BLaER1 (cell line): ENCODE data around the gene UBE2G1.
A peak's percentile ranks its signal among the peaks of the same experiment; 100 is the strongest.
"Not testable (repeated sequence)": the region's sequence is repeated elsewhere in the genome, so short reads cannot be mapped to it uniquely, and the experiment has no call there.

Experiments used
- H3K27ac ChIP-seq: shearing (Covaris generic); formaldehyde crosslinking; 2 replicates; pipeline ENCODE4 v1.8.1; 2022
- H3K27me3 ChIP-seq: shearing (Covaris generic); formaldehyde crosslinking; 2 replicates; pipeline ENCODE4 v1.8.1; 2022
- H3K36me3 ChIP-seq: shearing (Covaris generic); formaldehyde crosslinking; 2 replicates; pipeline ENCODE4 v1.8.1; 2022
- H3K4me1 ChIP-seq: shearing (Covaris generic); formaldehyde crosslinking; 2 replicates; pipeline ENCODE4 v1.8.1; 2022
- H3K4me2 ChIP-seq: shearing (Covaris generic); formaldehyde crosslinking; 2 replicates; pipeline ENCODE4 v1.8.1; 2022
- H3K4me3 ChIP-seq: shearing (Covaris generic); formaldehyde crosslinking; 2 replicates; pipeline ENCODE4 v1.8.1; 2022
- H3K9ac ChIP-seq: shearing (Covaris generic); formaldehyde crosslinking; 2 replicates; pipeline ENCODE4 v1.8.1; 2022
- H3K9me3 ChIP-seq: shearing (Covaris generic); formaldehyde crosslinking; 2 replicates; pipeline ENCODE4 v1.8.1; 2022
- H4K20me1 ChIP-seq: shearing (Covaris generic); formaldehyde crosslinking; 2 replicates; pipeline ENCODE4 v1.8.1; 2022
- Cebpa-rat ChIP-seq: shearing (Covaris generic); IDR thresholded peaks from 2 replicates; pipeline ENCODE4 v1.8.1; 2022

The UBE2G1 gene

DNA sequence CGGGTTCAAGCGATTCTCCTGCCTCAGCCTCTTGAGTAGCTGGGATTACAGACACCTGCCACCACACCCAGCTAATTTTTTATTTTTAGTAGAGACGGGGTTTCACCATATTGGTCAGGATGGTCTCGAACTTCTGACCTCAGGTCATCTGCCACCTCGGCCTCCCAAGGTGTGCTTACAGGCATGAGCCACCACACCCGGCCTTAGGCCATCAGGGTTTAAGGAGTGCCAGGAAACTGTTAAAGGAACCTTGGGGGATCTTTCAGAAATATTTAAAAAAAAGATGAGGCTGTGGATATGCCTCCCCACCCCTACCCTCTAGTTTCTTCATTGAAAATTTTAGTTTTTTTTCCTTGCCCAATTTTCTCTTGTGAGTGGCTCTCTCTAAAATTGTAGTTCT, 31.4 kb upstream of the UBE2G1 start:
- no peak for TF ChIP-seq Cebpa-rat
- H3K27ac ChIP-seq: no peak overlapping the region

DNA sequence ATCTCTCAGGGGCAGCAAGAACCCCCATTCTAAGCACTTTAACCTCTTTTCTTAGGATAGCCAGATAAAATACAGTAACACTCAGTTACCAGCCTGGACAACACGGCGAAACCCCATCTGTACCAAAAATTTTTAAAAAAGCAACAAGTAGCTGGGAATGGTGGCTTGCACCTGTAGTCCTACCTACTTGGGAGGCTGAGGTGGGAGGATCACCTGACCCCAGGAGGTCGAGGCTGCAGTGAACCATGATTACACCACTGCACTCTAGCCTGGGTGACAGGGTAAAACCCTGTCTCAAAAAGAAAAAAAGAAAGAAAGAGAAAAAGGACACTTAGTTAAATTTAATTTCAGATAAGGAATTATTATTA, 28.6 kb upstream of the UBE2G1 start:
- Histone ChIP-seq H3K4me2 (peak overlapping the region; percentile 30), H4K20me1 (no peaks in the 10 kb centered on the region), H3K9ac (no peak overlapping the region), H3K27me3 (no peaks in the 10 kb centered on the region), H3K36me3 (no peaks in the 10 kb centered on the region), H3K9me3 (no peaks in the 10 kb centered on the region), H3K27ac (no peak overlapping the region), H3K4me3 (no peak overlapping the region), H3K4me1 (peaks cover 11% of the 10 kb centered on the region)
- no peak for TF ChIP-seq Cebpa-rat

More for the DNA sequence above, 31.4 kb upstream of the UBE2G1 start:
- Histone ChIP-seq H3K9ac (no peak overlapping the region), H3K4me2 (no peak overlapping the region), H3K27me3 (no peaks in the 10 kb centered on the region), H3K36me3 (no peaks in the 10 kb centered on the region), H3K4me3 (no peak overlapping the region), H4K20me1 (no peaks in the 10 kb centered on the region), H3K9me3 (no peaks in the 10 kb centered on the region), H3K4me1 (peaks cover 11% of the 10 kb centered on the region)

DNA sequence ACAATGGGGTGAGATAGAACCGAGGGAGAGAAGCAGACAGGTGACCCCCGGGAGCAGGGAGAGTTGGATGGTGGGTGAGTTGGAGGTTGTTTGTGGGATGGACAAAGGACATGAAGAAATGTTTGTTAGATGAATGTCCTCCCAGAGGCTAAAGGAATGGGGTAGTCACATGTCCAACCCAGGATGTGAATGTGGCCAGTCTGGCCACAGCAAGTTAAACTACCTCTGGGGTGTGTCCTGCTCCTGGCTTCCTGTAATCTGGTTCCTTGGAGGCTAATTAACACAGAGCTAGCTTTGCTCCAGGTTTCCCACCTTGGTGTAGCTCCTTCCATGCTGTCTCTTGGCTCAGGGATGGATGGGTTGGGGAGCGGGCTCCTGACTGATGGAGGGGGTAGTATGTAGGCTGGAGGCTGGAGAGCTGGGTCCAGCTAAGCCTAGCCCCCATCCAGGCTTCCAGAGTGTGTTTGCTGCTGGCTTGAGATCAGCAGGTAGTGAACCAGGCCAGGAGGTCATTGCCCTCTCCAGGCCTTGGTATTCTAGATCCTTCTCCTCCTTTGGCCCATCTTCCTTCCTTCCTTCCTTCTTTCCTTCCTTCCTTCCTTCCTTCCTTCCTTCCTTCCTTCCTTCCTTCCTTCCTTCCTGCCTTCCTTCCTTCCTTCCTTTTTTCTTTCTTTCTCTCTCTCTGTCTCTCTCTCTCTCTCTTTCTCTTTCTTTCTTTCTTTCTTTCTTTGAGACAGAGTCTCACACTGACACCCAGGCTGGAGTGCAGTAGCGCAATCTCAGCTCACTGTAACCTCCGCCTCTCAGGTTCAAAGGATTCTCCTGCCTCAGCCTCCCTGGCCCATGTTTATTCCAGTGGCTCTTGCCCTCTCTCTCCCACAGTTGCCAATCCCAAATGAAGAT, 28.0 kb upstream of the UBE2G1 start:
- no peak for TF ChIP-seq Cebpa-rat
- peaks cover 11% of the 10 kb centered on the region for H3K4me1 ChIP-seq
- no peaks in the 10 kb centered on the region for H3K9me3 ChIP-seq
- H3K27ac ChIP-seq: peak overlapping the region; percentile 35; the same call in 1 of the 2 replicates
- H3K4me3 ChIP-seq: no peak overlapping the region
- H3K9ac ChIP-seq: no peak overlapping the region
- H3K4me2 ChIP-seq: peak overlapping the region; percentile 30
- no peaks in the 10 kb centered on the region for H3K27me3 ChIP-seq
- no peaks in the 10 kb centered on the region for H4K20me1 ChIP-seq
- no peaks in the 10 kb centered on the region for H3K36me3 ChIP-seq

GRCh38 chr17:4393806-4394205, 27.3 kb upstream of the UBE2G1 start:
- no peak overlapping the region for H3K4me2 ChIP-seq
- H4K20me1 ChIP-seq: no peaks in the 10 kb centered on the region
- H3K4me1 ChIP-seq: peaks cover 11% of the 10 kb centered on the region
- no peak overlapping the region for H3K4me3 ChIP-seq
- H3K36me3 ChIP-seq: no peaks in the 10 kb centered on the region
- no peak overlapping the region for H3K9ac ChIP-seq
- H3K9me3 ChIP-seq: no peaks in the 10 kb centered on the region
- H3K27ac ChIP-seq: no peak overlapping the region
- no peaks in the 10 kb centered on the region for H3K27me3 ChIP-seq
- no peak for TF ChIP-seq Cebpa-rat

- H3K36me3 ChIP-seq: no peaks in the 10 kb centered on the region
- H3K9me3 ChIP-seq: no peaks in the 10 kb centered on the region
- peaks cover under 1% of the 10 kb centered on the region; the same call in 1 of the 2 replicates for H3K4me1 ChIP-seq
- no peak for TF ChIP-seq Cebpa-rat
- no peak overlapping the region for H3K4me3 ChIP-seq
- H3K4me2 ChIP-seq: no peak overlapping the region
- H3K27ac ChIP-seq: no peak overlapping the region
- no peaks in the 10 kb centered on the region for H3K27me3 ChIP-seq
- no peak overlapping the region for H3K9ac ChIP-seq
- no peaks in the 10 kb centered on the region for H4K20me1 ChIP-seq
Measured at GRCh38 chr17:4389079-4389478, 22.6 kb upstream of the UBE2G1 start.

DNA sequence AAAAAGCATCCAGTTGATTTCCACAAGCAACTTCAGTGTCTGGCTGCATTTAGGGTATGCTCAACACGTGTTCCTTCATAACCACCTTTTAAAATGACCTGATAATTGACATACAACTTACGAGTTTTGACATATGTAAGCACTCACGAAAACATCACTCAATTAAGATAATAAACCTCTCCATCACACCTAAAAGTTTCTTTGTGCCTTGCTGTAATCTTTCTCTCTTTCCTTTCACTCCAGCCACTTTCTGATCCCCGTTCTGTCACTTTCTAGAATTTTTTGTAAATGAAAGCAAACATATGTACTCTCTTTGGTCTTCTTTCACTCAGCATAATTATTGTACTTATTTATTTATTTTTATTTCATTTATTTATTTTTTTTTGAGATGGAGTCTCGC, 20.7 kb upstream of the UBE2G1 start:
- Histone ChIP-seq H4K20me1 (no peaks in the 10 kb centered on the region), H3K36me3 (no peaks in the 10 kb centered on the region), H3K9me3 (no peaks in the 10 kb centered on the region), H3K9ac (no peak overlapping the region), H3K4me3 (no peak overlapping the region), H3K4me1 (no peaks in the 10 kb centered on the region), H3K27me3 (no peaks in the 10 kb centered on the region), H3K27ac (no peak overlapping the region), H3K4me2 (no peak overlapping the region)
- TF ChIP-seq Cebpa-rat: no peak

- H3K27ac ChIP-seq: no peak overlapping the region
- TF ChIP-seq Cebpa-rat: no peak
- H3K9ac ChIP-seq: no peak overlapping the region
Measured at GRCh38 chr17:4386406-4386805, 19.9 kb upstream of the UBE2G1 start.

GRCh38 chr17:4381690-4382671, 15.5 kb upstream of the UBE2G1 start:
- Histone ChIP-seq H3K27me3 (no peaks in the 10 kb centered on the region), H3K27ac (no peak overlapping the region), H3K4me1 (peaks cover 20% of the 10 kb centered on the region), H4K20me1 (no peaks in the 10 kb centered on the region), H3K4me3 (no peak overlapping the region), H3K9me3 (no peaks in the 10 kb centered on the region), H3K4me2 (no peak overlapping the region), H3K9ac (no peak overlapping the region), H3K36me3 (no peaks in the 10 kb centered on the region)
- TF ChIP-seq Cebpa-rat: no peak

More at GRCh38 chr17:4386406-4386805, 19.9 kb upstream of the UBE2G1 start:
- H4K20me1 ChIP-seq: no peaks in the 10 kb centered on the region
- no peak overlapping the region for H3K4me3 ChIP-seq
- H3K4me1 ChIP-seq: 0 out of 2 replicates have a peak, but pooled peaks cover 1% of the 10 kb centered on the region
- H3K36me3 ChIP-seq: no peaks in the 10 kb centered on the region
- no peaks in the 10 kb centered on the region for H3K9me3 ChIP-seq
- no peaks in the 10 kb centered on the region for H3K27me3 ChIP-seq
- H3K4me2 ChIP-seq: no peak overlapping the region

DNA sequence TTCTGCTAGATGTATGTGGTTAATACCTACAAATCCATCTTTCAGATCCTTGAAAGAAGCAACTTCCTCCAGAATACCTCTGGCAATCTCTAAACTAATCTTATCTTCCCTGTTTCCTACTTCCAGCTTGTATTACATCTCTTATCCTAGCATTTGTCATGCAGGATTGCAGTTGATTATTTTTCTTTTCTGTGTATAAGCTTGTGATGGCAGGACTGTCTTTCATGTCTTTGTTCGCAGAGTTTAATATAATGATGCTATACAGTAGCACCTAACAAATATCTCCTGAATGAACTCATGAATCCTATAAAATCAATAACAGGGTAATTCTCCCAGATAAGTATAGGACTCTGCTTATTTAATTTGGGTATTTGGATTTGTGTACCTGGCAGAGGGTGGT, 12.2 kb upstream of the UBE2G1 start:
- no peak for TF ChIP-seq Cebpa-rat
- Histone ChIP-seq H4K20me1 (no peaks in the 10 kb centered on the region), H3K4me1 (peaks cover 45% of the 10 kb centered on the region)

DNA sequence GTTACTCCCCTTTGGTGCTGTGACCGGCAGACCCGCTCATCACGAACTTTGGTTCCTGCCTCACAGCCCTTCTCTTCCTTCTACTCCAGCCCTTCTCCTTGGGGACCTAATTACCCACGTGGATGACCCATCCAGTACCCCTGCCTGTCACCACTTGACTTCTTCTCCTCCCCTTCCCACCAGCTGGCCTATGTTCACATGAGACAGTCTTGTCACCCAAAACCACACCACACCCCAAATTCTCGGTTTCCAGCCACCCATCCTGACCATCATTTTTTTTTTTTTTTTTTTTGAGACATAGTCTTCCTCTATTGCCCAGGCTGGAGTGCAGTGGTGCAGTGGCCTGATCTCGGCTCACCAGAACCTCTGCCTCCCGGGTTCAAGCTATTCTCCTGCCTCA, 10.8 kb upstream of the UBE2G1 start:
- not testable (repeated sequence) for H4K20me1 ChIP-seq, H3K36me3 ChIP-seq, H3K27ac ChIP-seq, H3K4me3 ChIP-seq, H3K9me3 ChIP-seq, H3K27me3 ChIP-seq, H3K9ac ChIP-seq
- H3K4me2 ChIP-seq: 0 out of 2 replicates have a peak overlapping the region, but pooled peaks have one; percentile 17
- H3K4me1 ChIP-seq: peaks cover 45% of the 10 kb centered on the region

More for the DNA sequence above, 12.2 kb upstream of the UBE2G1 start:
- no peak overlapping the region for H3K9ac ChIP-seq
- H3K27ac ChIP-seq: no peak overlapping the region
- H3K9me3 ChIP-seq: no peaks in the 10 kb centered on the region
- no peak overlapping the region for H3K4me3 ChIP-seq
- H3K27me3 ChIP-seq: no peaks in the 10 kb centered on the region
- no peak overlapping the region for H3K4me2 ChIP-seq
- H3K36me3 ChIP-seq: no peaks in the 10 kb centered on the region

DNA sequence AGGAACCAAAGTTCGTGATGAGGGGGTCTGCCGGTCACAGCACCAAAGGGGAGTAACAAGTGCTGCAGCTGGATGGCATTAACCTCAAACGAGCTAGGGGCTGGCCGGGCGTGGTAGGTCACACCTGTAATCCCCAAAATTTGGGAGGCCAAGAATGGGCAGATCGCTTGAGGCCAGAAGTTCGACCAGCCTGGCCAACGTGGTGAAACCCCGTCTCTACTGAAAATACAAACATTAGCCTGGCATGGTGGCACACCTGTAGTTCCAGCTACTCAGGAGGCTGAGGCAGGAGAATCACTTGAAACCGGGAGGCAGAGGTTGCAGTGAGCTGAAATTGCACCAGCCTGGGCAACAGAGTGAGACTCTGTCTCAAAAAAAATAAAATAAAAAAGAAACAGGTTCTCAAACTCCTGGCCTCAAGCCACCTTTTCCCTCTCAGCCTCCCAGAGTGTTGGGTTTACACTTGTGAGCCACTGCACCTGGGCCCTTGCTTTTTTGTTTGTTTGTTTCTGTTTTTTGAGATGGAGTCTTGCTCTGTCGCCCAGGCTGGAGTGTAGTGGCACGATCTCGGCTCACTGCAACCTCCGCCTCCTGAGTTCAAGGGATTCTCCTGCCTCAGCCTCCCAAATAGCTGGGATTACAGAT, 9.4 kb upstream of the UBE2G1 start:
- peak overlapping the region; percentile 73 for H3K4me2 ChIP-seq
- not testable (repeated sequence) for H3K36me3 ChIP-seq, H3K27me3 ChIP-seq, H4K20me1 ChIP-seq, H3K9ac ChIP-seq, H3K27ac ChIP-seq, H3K9me3 ChIP-seq, H3K4me3 ChIP-seq
- H3K4me1 ChIP-seq: peaks cover 40% of the 10 kb centered on the region
